HL-60 (cell line): ENCODE measurements around the gene CALML6.

Experiments
- DNase-seq, 2 experiments: peaks; one replicate each; pipeline ENCODE4 v3.0.0-alpha.2; 2010 to 2020; ENCODE audit warnings: low read depth in 1 of 2, low spot score in 1 of 2
- H3K27ac ChIP-seq: fragments of 250-450 bp; sonication (Bioruptor Pico); replicated peaks from 2 replicates; pipeline ENCODE4 v1.5.1; 2020; ENCODE audit warnings: mild to moderate bottlenecking, moderate library complexity
- H3K27me3 ChIP-seq: fragments of 250-450 bp; sonication (Bioruptor Pico); 2 replicates; pipeline ENCODE4 v1.5.1; 2021; ENCODE audit warnings: mild to moderate bottlenecking, moderate library complexity; ENCODE audit not compliant: insufficient read depth, poor library complexity, severe bottlenecking
- H3K4me3 ChIP-seq: replicated peaks from 2 replicates; pipeline ENCODE4 v1.5.1; 2011; ENCODE audit warnings: mild to moderate bottlenecking, control low read depth, low read length; ENCODE audit not compliant: insufficient read depth
- GABPA ChIP-seq: IDR thresholded peaks from 2 replicates; pipeline ENCODE4 v1.6.1; 2012; ENCODE audit warnings: low read depth
- POLR2AphosphoS5 ChIP-seq: IDR thresholded peaks from 2 replicates; pipeline ENCODE4 v1.6.1; 2012; ENCODE audit warnings: low read depth
- REST ChIP-seq: IDR thresholded peaks from 2 replicates; pipeline ENCODE4 v1.6.1; 2012; ENCODE audit warnings: low read depth; ENCODE audit not compliant: insufficient replicate concordance
- SPI1 ChIP-seq: IDR thresholded peaks from 2 replicates; pipeline ENCODE4 v1.6.1; 2012; ENCODE audit warnings: low read depth, mild to moderate bottlenecking, borderline replicate concordance
- TF ChIP-seq, protein P1 (sequence below): IDR thresholded peaks from one replicate; pipeline ENCODE4 v1.5.1; 2011; ENCODE audit warnings: low read length, control low read depth, inconsistent platforms; ENCODE audit not compliant: insufficient read depth

Gene CALML6

GRCh38 chr1:1875932-1876331 lies 39.1 kb upstream of the CALML6 start:
- no peak for DNase-seq
- TF ChIP-seq REST, result no peak
- TF ChIP-seq GABPA, result no peak
- TF ChIP-seq SPI1, result no peak
- TF ChIP-seq POLR2AphosphoS5, result no peak
- TF ChIP-seq, protein P1, sequence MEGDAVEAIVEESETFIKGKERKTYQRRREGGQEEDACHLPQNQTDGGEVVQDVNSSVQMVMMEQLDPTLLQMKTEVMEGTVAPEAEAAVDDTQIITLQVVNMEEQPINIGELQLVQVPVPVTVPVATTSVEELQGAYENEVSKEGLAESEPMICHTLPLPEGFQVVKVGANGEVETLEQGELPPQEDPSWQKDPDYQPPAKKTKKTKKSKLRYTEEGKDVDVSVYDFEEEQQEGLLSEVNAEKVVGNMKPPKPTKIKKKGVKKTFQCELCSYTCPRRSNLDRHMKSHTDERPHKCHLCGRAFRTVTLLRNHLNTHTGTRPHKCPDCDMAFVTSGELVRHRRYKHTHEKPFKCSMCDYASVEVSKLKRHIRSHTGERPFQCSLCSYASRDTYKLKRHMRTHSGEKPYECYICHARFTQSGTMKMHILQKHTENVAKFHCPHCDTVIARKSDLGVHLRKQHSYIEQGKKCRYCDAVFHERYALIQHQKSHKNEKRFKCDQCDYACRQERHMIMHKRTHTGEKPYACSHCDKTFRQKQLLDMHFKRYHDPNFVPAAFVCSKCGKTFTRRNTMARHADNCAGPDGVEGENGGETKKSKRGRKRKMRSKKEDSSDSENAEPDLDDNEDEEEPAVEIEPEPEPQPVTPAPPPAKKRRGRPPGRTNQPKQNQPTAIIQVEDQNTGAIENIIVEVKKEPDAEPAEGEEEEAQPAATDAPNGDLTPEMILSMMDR, result no peak
- H3K4me3 ChIP-seq, result no peak overlapping the region
- no peaks in the 10 kb centered on the region for H3K27me3 ChIP-seq
- H3K27ac ChIP-seq, result no peak overlapping the region

GRCh38 chr1:1876335-1876930 lies 38.6 kb upstream of the CALML6 start:
- TF ChIP-seq SPI1 (no peak), GABPA (no peak), POLR2AphosphoS5 (no peak), REST (no peak)
- TF ChIP-seq, protein P1, result no peak
- DNase-seq, result no peak
- Histone ChIP-seq H3K27me3 (no peaks in the 10 kb centered on the region), H3K27ac (no peak overlapping the region), H3K4me3 (no peak overlapping the region)

DNA sequence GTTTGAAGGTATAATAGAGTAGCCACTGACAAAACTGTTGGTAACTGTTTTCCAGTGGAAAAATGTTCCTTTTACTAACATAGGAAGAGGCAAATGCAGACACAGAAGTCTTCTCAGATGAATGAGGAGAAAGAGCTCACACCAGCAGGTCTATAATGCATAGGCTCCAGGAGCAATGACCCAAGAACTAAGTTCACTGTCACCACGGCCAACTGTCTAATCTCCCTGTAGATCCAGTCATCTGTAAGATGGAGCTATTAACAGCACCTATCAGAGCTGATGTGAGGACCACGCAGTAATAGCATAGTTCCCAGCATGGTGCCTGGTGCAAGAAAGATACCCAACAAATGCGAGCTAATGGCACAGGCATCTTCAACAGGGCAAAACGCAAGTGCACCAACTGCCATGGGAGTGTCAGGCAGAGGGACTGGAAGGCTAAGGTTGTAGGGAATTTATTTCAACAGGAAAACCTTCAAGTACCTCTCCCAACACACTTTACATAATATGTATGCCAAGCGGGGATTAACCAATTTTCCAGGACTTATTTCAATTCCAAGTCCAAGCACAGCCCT lies 37.1 kb upstream of the CALML6 start:
- H3K4me3 ChIP-seq, result no peak overlapping the region
- DNase-seq, result no peak
- H3K27ac ChIP-seq, result no peak overlapping the region
- no peaks in the 10 kb centered on the region for H3K27me3 ChIP-seq
- TF ChIP-seq GABPA, result no peak
- no peak for TF ChIP-seq REST
- TF ChIP-seq POLR2AphosphoS5, result no peak
- TF ChIP-seq, protein P1, result no peak
- TF ChIP-seq SPI1, result no peak
